Esophagus squamous epithelium (tissue), 5 donors: ENCODE data around the gene DKKL1. TPM values are rescaled to one million over a fixed set of nuclear protein-coding genes. Genes with fewer than 3 reads are reported as not detected.

Experiments
- DNase-seq: peaks from one replicate; lab custom pipeline; 2025; lab: John Stamatoyannopoulos, UW
- H3K27ac ChIP-seq, 4 donors: fragments of 200-600 bp; sonication (generic); one replicate each; pipeline ENCODE4 v1.5.1; 2016 to 2019; ENCODE audit warnings: mild to moderate bottlenecking in 1 of 4
- H3K27me3 ChIP-seq, 4 donors: fragments of 200-600 bp; sonication (generic); 1 replicate in 3 of 4; 2 replicates in 1 of 4; pipeline versions ENCODE4 v1.5.1 to v1.6.0; 2017 to 2021; ENCODE audit warnings: antibody characterized with exemption in 1 of 4
- H3K36me3 ChIP-seq, 3 donors: fragments of 200-600 bp; sonication (generic); one replicate each; pipeline ENCODE4 v1.5.1; 2016 to 2019
- H3K4me1 ChIP-seq, 3 donors: fragments of 200-600 bp; sonication (generic); one replicate each; pipeline ENCODE4 v1.5.1; 2017 to 2019
- H3K4me3 ChIP-seq, 4 donors: fragments of 200-600 bp; sonication (generic); 1 replicate in 3 of 4; 2 replicates in 1 of 4; pipeline ENCODE4 v1.5.1; 2016 to 2019; ENCODE audit warnings: mild to moderate bottlenecking in 2 of 4, moderate library complexity in 1 of 4
- H3K9me3 ChIP-seq, 3 donors: fragments of 200-600 bp; sonication (generic); one replicate each; pipeline ENCODE4 v1.5.1; 2016 to 2019
- POLR2A ChIP-seq, 4 donors: fragments of 450-650 bp; IDR thresholded peaks; one replicate each; pipeline ENCODE4 v1.6.1; 2017; ENCODE audit warnings: antibody characterized with exemption in 4 of 4, mild to moderate bottlenecking in 4 of 4, moderate library complexity in 3 of 4
- WGBS, 2 donors: methylation state at CpG; one replicate each; pipeline ENCODE4 v1.1.5; 2018; 5-methylcytosine and 5-hydroxymethylcytosine counted together
- intact Hi-C: fragments of 100-400 bp; cut with DNase I; formaldehyde crosslinking; loops from one replicate; pipeline ENCODE4 v1.15.0; 2022
- total RNA-seq, 4 donors: library from RNA; depleted of rRNA; stranded (reverse); fragments of >200 nt; gene quantifications; one replicate each; pipeline ENCODE4 v1.1.0, GENCODE V29; 2016
- TF ChIP-seq, protein P1 (sequence below), 6 experiments: fragments of 450-650 bp in 4 of 6; fragments of 200-600 bp in 2 of 6; sonication (generic) in 2 of 6; IDR thresholded peaks; one replicate each; pipeline ENCODE4 v1.5.1; 2016 to 2019; ENCODE audit warnings: antibody characterized with exemption in 6 of 6, mild to moderate bottlenecking in 4 of 6, moderate library complexity in 4 of 6
- donor health status: DM: yes; HTN: yes; CAD: no.

The DKKL1 gene
- total RNA-seq, 4 donors from 2014 or later = not detected

DNA sequence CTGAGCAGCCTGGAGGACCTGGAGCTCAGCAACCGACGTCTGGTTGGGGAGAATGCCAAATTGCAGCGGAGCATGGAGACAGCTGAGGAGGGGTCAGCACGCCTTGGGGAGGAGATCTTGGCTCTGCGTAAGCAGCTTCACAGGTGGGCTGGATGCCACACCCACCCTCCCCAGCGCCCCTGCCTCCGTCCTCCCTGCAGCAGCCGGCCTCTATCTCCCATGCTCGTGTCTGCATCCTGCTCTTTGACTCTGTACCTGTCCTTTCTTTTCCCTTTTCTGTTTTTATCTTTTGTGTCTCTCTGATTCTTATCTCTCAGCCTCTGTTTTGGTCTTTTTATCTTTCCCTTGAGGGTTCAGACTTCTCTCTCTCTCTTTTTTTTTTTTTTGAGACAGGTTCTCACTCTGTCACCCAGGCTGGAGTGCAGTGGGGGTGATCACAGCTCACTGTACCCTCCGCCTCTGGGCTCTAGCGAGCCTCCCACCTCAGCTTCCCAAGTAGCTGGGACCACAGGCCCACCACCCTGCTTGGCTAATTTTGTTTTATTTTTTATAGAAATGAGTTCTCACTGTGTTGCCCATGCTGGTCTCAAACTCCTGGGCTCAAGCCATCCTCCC, 34.4 kb downstream of the DKKL1 start:
- Histone ChIP-seq H3K4me1 (no peaks in the 10 kb centered on the region), H3K36me3 (no peaks in the 10 kb centered on the region), H3K9me3 (no peaks in the 10 kb centered on the region), H3K4me3 (no peak overlapping the region), H3K27ac (no peak overlapping the region), H3K27me3 (peaks cover 0 to 29% (median 0%) of the 10 kb centered on the region in 4 donors)
- DNase-seq = no peak
- WGBS, 2 donors = 58 to 62% methylated on average over 9 to 10 of the region's 11 CpGs
- intact Hi-C loops = no loop called here
- no peak for TF ChIP-seq POLR2A (IDR thresholded peaks at IDR 0.05)
- TF ChIP-seq, protein P1, sequence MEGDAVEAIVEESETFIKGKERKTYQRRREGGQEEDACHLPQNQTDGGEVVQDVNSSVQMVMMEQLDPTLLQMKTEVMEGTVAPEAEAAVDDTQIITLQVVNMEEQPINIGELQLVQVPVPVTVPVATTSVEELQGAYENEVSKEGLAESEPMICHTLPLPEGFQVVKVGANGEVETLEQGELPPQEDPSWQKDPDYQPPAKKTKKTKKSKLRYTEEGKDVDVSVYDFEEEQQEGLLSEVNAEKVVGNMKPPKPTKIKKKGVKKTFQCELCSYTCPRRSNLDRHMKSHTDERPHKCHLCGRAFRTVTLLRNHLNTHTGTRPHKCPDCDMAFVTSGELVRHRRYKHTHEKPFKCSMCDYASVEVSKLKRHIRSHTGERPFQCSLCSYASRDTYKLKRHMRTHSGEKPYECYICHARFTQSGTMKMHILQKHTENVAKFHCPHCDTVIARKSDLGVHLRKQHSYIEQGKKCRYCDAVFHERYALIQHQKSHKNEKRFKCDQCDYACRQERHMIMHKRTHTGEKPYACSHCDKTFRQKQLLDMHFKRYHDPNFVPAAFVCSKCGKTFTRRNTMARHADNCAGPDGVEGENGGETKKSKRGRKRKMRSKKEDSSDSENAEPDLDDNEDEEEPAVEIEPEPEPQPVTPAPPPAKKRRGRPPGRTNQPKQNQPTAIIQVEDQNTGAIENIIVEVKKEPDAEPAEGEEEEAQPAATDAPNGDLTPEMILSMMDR (IDR thresholded peaks at IDR 0.05) = no peak

DNA sequence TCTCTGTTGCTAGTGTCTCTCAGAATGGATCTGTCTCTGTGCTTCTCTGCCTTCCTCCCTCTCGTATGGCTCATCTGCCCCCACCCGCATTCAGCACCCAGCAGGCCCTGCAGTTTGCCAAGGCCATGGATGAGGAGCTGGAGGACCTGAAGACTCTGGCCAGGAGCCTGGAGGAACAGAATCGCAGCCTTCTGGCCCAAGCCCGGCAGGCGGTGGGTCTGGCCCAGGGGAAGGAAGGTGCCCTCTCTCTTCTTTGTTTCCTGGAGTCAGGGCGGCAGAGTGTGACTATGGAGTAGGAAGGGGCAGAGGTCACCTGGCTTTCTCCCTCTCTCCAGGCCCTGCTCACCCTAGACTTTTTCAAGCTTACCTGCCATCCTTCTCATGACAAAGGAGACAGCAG, 35.3 kb downstream of the DKKL1 start:
- no peaks in the 10 kb centered on the region for H3K4me1 ChIP-seq
- no peak overlapping the region for H3K4me3 ChIP-seq
- no peak overlapping the region for H3K27ac ChIP-seq
- TF ChIP-seq, protein P1 (IDR thresholded peaks at IDR 0.05) = no peak
- TF ChIP-seq POLR2A (IDR thresholded peaks at IDR 0.05) = no peak
- peaks cover 0 to 22% (median 0%) of the 10 kb centered on the region in 4 donors for H3K27me3 ChIP-seq
- 85 to 100% methylated on average over 1 to 6 of the region's 6 CpGs for WGBS, 2 donors
- no peaks in the 10 kb centered on the region for H3K9me3 ChIP-seq
- DNase-seq = no peak
- no peaks in the 10 kb centered on the region for H3K36me3 ChIP-seq
- intact Hi-C loops = no loop called here

DNA sequence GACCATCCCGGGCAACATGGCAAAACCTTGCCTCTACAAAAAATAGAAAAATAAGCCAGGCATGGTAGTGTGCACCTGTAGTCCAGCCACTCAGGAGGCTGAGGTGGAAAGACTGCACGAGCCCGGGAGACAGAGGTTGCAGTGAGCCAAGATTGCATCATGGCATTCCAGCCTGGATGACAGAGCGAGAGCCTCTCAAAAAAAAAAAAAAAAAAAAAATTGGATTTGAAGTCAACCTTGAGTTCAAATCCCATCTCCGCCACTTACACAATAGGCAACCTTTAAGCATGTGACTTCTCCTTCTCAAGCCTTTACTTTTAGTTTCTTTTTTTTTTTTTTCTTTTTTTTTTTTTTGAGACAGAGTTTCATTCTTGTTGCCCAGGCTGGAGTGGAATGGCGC, 36.4 kb downstream of the DKKL1 start:
- Histone ChIP-seq H3K4me3 (no peak overlapping the region), H3K27ac (no peak overlapping the region), H3K36me3 (no peaks in the 10 kb centered on the region), H3K9me3 (no peaks in the 10 kb centered on the region), H3K4me1 (no peaks in the 10 kb centered on the region), H3K27me3 (peaks cover 0 to 11% (median 0%) of the 10 kb centered on the region in 4 donors)
- intact Hi-C loops = no loop called here
- no peak for DNase-seq
- TF ChIP-seq POLR2A (IDR thresholded peaks at IDR 0.05) = no peak
- TF ChIP-seq, protein P1 (IDR thresholded peaks at IDR 0.05) = no peak
- 79 to 82% methylated on average over 6 of the region's 6 CpGs for WGBS, 2 donors

DNA sequence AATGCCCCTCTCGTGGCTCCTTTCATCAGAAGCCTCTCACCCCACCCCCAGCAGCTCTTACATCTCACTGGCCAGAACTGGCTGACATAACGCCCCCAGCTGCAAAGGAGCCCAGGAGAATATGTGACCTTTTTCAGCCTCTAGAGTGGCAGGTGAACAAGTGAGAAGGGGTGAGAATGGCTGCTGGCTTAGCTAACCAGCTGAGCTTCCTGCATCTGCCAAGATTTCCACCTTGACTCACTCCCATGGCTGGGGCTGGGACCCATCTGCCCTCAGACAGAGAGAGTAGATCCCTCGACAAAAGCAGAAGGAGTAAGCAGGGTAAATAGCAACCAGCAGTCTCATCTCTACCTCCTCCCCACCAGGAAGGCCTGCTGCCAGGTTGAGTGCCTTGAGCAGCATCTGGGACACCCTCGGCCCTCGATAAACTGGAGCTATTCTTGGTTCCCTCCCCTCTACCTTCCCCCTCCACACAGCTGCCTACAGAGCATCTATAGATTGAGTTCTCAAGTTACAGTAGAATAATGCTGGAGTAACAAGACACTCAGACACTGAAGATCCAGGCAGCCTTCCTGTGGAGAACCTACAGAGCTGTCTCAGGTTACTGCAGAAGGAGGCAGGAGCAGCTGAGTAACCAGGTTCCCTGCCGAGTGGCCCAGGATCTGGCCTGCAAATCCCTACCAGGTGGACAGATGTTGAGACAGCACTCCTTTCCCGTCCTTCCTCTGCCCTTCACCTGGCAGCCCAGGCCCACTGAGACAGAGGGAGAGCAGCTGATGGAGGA, 39.9 kb downstream of the DKKL1 start:
- H3K4me3 ChIP-seq = no peak overlapping the region
- no peaks in the 10 kb centered on the region for H3K4me1 ChIP-seq
- WGBS, 2 donors = 47 to 64% methylated on average over 5 to 6 of the region's 7 CpGs
- no peaks in the 10 kb centered on the region for H3K36me3 ChIP-seq
- no peak for DNase-seq
- H3K27ac ChIP-seq = no peak overlapping the region
- intact Hi-C loops = no loop called here
- no peaks in the 10 kb centered on the region for H3K9me3 ChIP-seq
- no peaks in the 10 kb centered on the region for H3K27me3 ChIP-seq
- TF ChIP-seq, protein P1 (IDR thresholded peaks at IDR 0.05) = no peak
- TF ChIP-seq POLR2A (IDR thresholded peaks at IDR 0.05) = no peak

DNA sequence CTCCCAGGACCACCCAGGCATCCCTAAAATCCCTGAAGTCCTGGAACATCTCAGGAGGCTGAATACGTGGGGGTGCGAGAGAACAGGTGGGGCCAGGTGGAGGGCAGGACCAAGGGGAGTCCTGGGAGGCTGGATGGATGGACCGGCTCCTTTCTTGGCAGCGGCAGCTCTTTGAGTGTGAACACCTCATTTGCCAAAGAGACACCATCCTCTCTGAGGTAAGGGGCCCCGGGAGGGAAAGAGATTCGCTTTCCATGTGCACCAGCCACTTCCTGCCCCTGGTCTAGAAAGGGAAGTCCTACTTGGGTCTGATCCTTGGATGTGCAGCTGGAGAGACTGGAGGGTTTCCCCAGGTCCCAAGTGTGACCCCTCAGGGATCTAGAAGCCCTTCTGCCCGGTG, 43.4 kb downstream of the DKKL1 start:
- H3K9me3 ChIP-seq = no peaks in the 10 kb centered on the region
- TF ChIP-seq, protein P1 (IDR thresholded peaks at IDR 0.05) = no peak
- TF ChIP-seq POLR2A (IDR thresholded peaks at IDR 0.05) = no peak
- H3K36me3 ChIP-seq = no peaks in the 10 kb centered on the region
- intact Hi-C loops = no loop called here
- no peaks in the 10 kb centered on the region for H3K4me1 ChIP-seq
- no peak overlapping the region for H3K4me3 ChIP-seq
- no peak for DNase-seq
- no peaks in the 10 kb centered on the region for H3K27me3 ChIP-seq
- 61 to 70% methylated on average over 6 to 7 of the region's 7 CpGs for WGBS, 2 donors
- no peak overlapping the region for H3K27ac ChIP-seq
